Activated CD8-positive, alpha-beta memory T cell treated with anti-CD3 and anti-CD28 coated beads for 24 hours (primary cell): ENCODE data around the gene GADL1.

Experiments
- DNase-seq: peaks from one replicate; pipeline ENCODE4 v3.0.0-alpha.2; 2020

GADL1 gene

GRCh38 chr3:30713885-30714503 lies 180.5 kb downstream of the GADL1 start:
- no peak for DNase-seq

- DNase-seq = no peak
Measured at GRCh38 chr3:30712991-30713390, 181.5 kb downstream of the GADL1 start.

- no peak for DNase-seq
Measured at GRCh38 chr3:30711867-30712266, 182.6 kb downstream of the GADL1 start.

- DNase-seq = no peak
Measured at GRCh38 chr3:30711151-30711550, 183.3 kb downstream of the GADL1 start.

- no peak for DNase-seq
Measured at GRCh38 chr3:30710017-30710416, 184.4 kb downstream of the GADL1 start.

DNA sequence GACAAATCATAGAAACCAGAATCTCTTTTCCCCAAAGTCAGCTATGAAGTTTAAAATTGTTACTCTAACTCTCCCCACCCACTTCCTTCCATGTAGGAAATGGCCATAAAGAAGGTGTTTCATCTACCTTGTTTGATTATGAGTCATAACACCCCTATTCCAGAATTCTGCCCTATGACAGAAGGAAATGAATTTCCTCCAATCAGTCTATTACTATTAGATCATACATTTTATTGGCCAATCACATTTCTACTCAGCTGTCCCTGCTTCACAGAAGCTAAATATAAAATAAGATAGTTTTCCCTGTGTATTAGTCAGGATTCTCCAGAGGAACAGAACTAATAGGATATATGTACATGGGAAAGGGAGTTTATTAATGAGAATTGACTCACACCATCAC lies 186.0 kb downstream of the GADL1 start:
- no peak for DNase-seq

GRCh38 chr3:30707825-30708224 lies 186.6 kb downstream of the GADL1 start:
- DNase-seq = no peak

DNA sequence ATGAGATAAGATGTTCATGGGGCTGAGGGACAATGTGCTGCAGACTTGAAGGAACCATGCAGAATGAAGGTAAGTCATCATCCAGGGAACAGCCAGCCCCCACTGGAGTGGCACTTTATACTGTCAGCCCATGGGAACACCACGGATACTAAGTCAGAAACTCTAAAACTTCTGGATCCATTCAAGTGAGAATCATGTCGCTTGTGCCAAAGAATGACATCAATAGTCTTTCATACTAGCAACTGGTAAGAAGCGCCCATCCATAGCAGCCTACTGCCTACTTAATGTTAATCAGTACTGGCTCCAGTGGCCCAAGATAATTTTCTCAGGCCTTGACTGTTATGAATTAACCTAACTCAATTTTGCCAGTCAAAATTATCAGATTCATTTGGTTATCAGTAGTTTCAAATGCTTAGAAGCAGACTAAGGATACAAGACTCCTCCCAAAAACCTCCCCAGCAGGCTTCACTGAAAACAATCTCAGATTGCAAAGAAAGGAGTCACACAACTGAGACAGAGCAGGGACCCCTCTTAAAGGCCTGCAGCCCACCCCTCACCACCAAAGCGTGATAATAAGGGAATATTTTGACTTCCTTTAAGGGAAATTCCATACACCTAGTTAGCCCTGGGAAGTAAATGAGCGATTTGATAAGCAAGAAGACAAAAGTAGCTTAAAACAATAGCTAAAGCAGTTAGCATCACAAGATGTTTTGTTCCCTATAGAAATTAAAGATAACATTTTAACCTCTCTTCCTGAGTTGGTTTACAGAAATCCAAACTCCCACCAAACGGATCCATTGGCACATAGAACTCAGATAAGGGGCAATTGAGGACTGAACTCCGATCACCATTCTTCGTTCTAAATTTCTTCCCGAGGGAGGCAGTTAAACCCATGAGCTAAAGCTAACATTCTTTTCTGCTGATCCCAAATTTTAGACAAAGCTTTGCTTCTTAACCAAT lies 189.2 kb downstream of the GADL1 start:
- no peak for DNase-seq

DNA sequence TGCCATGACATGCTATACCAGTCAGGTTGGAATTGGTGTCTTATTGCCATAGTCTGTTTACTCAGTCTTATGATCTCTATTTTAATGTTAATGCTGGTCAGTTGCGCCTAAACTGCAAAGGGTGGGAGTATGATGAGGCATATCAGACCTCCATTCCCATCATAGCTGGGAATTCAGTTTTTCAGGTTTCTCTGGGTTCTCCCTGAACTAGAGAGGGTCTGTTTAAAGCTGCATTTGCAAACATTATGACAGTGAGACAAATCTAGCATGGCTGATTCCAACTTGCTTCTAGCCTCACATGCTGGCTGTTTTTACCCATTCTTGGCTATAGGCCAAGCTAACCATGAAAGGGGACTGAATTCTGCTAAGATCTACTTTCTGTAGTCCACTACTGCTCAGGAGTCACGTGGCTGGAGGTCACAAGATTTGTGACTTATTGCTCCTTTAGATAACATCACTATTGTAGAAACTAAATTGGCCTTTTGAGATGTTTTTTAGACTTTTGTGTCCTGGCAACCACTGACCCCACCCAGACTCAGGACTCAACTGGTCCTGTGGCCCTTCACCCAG lies 191.5 kb downstream of the GADL1 start:
- no peak for DNase-seq

- DNase-seq = no peak
Measured at GRCh38 chr3:30702038-30702827, 192.2 kb downstream of the GADL1 start.

DNA sequence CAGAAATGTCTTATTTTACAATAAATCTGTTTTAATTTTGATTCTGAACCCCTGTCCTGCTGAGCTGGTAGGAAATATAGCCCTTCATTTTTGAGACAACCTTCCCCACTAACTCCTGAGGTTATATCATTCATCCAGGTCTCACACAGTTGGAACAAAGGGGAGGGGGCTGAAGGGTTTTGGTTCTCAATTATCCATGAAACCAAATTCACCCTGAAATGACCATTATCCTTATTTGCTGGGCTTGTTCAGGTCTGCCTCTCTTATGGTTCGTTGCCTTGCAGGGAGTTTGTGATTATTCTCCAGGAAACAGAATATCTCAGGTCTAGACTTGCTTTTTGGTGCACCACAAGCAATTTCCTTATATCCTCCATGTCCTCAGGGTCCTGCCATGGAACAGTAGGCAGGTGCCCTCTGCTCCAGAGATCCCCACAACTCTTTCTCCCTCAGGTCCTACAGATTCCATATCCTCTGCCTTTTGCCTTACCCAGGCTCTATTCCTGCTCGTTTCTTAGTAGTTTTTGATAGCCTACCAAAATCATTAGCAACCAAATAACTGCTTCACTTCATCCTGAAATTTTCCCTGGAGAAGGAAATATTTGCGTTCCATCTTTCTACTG lies 193.6 kb downstream of the GADL1 start:
- no peak for DNase-seq

GRCh38 chr3:30699927-30700326 lies 194.5 kb downstream of the GADL1 start:
- no peak for DNase-seq

DNA sequence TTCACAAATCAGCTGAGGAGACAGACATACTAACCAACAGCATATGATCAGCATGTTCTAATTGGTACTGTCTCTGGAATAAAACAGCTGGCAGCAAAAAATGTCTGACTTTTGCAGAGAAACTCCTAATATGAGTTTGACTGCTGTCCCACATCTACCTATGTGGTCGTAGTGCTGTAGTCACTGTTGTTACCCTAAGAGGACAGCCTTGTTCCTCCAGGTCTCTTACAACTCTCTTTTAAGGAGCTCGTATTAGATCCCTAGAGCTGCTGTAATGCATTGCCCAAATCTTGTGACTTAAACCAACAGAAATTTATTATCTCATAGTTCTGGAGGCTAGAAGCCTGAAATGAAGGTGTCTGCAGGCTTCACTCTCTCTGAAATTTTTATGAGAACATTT lies 195.9 kb downstream of the GADL1 start:
- DNase-seq = no peak

DNA sequence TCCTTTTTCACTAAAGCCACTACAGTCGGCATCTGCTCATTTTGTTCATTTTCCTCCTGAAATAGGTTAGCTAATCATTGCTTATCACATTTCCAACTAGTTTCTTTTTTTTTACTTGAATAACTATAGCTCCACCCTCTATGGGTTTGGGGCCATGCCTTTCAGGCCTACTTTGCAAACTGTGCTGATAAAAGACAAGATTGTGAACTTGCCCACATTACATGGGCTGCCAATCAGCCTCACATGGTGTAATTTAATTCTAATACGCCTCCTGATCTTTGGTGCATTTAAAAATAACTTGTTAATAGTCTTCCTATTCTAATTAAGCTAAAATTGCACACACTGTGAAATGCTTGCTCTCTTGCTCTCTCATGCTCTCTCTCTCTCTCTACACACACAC lies 197.6 kb downstream of the GADL1 start:
- DNase-seq = no peak

- no peak for DNase-seq
Measured at GRCh38 chr3:30696403-30696819, 198.1 kb downstream of the GADL1 start.

DNA sequence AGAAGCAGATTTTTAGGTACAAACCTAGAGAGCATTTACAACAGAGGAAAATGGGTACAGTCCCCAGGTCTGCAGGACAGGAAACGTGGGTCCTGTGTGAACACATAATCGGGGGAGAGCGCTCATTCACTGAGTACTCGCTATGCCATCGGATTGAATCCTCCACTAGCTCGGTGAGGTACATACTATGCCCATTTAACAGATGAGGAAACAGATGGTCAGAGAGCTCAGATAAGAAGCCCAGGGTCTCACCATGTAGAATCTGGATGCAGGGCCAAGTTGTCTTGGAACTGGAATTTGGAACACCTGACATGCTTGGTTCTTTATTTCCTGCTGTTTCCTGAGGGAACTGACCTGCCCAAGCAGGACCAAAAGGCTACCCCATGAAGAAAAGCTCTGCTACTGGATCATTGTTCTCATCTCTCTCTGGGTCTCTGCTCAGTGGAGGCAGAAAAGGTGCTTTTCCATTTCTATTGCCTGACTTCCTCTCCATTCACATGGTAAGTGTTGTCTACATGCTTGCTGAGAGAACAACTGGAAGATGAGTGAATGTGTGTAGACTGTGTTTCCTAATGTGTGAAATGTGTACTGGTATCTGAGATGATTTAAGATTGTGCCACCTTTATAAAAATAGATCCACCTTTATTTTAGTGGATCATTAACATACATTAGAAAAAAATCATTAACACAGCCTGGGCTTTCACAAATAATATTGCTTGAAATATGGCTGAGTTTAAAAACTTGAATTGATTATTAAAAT lies 199.0 kb downstream of the GADL1 start:
- DNase-seq = no peak

- no peak for DNase-seq
Measured at GRCh38 chr3:30694668-30695067, 199.8 kb downstream of the GADL1 start.

DNA sequence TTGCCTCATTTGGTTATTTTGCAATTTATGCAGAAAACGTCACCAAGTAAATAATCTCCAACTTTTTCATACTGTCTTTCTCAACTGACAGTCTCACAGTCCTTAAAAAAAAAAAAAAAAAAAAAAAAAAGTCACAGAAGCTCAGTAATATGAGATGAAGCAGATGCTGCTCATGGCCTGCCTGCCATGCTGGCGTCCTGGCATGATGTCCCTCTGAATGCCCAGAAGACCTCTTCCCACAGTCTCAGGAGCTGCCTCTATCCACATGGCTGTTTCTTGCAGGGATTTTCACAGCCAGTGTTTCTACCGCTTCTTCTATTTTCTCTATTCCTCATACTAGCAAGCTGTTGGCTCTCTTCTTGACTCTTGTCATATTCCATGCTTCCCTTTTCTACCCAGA lies 200.3 kb downstream of the GADL1 start:
- no peak for DNase-seq

- DNase-seq = no peak
Measured at GRCh38 chr3:30693470-30694120, 200.9 kb downstream of the GADL1 start.

GRCh38 chr3:30692498-30693130 lies 201.8 kb downstream of the GADL1 start:
- no peak for DNase-seq

GRCh38 chr3:30691944-30692343 lies 202.5 kb downstream of the GADL1 start:
- no peak for DNase-seq
